ENCODE results near the gene PACSIN1.

GRCh38 chr6:34521463-34522285 lies 55.8 kb downstream of the PACSIN1 start:
- TF ChIP-seq EZH2 (optimal IDR thresholded peaks at IDR 0.05; ENCODE audit: low read depth, low read length) (no peak), CTCF (IDR thresholded peaks at IDR 0.05; ENCODE audit: low read length) (no peak)
